PFSK-1 (cell line): ENCODE results near the gene TMEM151A.

Experiments used
- FOXP2 ChIP-seq: optimal IDR thresholded peaks from 2 replicates; pipeline ENCODE3; 2011; ENCODE audit warnings: borderline replicate concordance, control low read depth, inconsistent platforms; ENCODE audit not compliant: insufficient read depth; ENCODE audit errors: extremely low read length, extremely low read depth
- POLR2AphosphoS5 ChIP-seq: IDR thresholded peaks from 2 replicates; pipeline ENCODE4 v1.6.1; 2012; ENCODE audit warnings: low read depth, mild to moderate bottlenecking, control low read depth, low read length, moderate library complexity
- REST ChIP-seq, 2 experiments: IDR thresholded peaks; 2 replicates each; pipeline versions ENCODE4 v1.6.1 to v1.8.0; 2011 to 2012; ENCODE audit warnings: low read depth in 2 of 2, low read length in 2 of 2, control low read depth in 1 of 2, inconsistent platforms in 1 of 2, mild to moderate bottlenecking in 1 of 2, moderate library complexity in 1 of 2; ENCODE audit not compliant: insufficient read depth in 1 of 2
- SIN3A ChIP-seq: IDR thresholded peaks from 2 replicates; pipeline ENCODE4 v1.6.1; 2012; ENCODE audit warnings: mild to moderate bottlenecking, low read length, moderate library complexity, borderline replicate concordance; ENCODE audit not compliant: insufficient read depth
- TAF1 ChIP-seq: IDR thresholded peaks from 2 replicates; pipeline ENCODE4 v1.6.1; 2012; ENCODE audit warnings: low read length, control low read depth, borderline replicate concordance; ENCODE audit not compliant: insufficient read depth

DNA sequence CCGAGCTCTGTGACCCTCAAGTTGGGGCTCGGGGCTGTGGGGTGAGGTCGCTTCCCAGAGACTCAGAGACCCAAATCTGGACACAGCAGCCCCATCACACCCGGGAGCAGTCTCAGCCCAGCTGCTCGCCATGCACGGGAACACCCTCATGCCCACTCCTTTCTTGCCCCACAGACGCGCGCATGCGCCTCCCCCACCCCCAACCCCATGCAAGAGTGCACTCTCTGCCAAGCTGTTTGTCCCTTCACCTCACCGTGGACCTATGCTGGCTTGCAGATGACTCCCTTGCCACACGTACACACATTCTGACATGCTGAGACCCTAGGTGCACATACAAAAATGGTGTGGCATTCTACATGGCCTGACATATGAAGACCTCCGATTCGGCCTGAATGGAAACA is 25.6 kb downstream of the TMEM151A start:
- TF ChIP-seq POLR2AphosphoS5: no peak; the same call in 1 of the 2 replicates
- TF ChIP-seq REST (IDR thresholded peaks at IDR 0.05; ENCODE audit: insufficient read depth in 1 of 2, low read depth in 2 of 2, low read length in 2 of 2): no peak
- TF ChIP-seq TAF1: no peak
- no peak for TF ChIP-seq SIN3A
- no peak for TF ChIP-seq FOXP2
